ENCODE data around the gene MAPKAPK5.
"Not testable (repeated sequence)": the region's sequence is repeated elsewhere in the genome, so short reads cannot be mapped to it uniquely, and the experiment has no call there.

The MAPKAPK5 gene

DNA sequence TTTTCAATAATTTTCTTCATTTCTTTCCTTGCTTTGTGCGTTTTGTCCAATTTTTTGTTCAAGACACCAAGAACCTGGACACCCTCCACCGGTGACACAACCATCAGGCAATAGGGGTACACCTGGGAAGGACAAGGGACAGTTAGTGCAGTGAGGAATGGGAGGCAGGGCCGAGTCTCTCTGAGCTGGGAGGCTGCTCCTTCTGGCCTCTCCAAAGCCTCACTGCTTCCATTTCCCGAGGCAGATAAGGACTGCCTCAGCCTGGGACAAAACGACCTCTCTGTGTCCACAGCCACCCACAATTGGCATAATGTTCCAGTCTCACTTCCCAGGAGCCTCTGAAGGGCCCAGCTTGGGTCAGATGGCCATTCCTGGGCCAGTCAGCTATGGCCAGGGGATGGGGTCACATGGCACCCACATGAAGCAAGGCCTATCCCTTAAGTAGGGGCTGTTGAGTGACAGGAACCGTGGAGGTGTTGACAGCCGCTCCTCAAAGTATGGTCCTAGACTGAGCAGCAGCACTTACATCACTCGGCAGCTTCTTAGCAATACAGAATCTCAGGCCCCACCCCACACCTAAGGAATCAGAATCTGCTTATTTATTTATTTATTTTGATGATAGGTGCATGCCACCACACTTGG lies 13.6 kb upstream of the MAPKAPK5 start:
- no peak for DNase-seq (ENCODE audit: low spot score)

DNA sequence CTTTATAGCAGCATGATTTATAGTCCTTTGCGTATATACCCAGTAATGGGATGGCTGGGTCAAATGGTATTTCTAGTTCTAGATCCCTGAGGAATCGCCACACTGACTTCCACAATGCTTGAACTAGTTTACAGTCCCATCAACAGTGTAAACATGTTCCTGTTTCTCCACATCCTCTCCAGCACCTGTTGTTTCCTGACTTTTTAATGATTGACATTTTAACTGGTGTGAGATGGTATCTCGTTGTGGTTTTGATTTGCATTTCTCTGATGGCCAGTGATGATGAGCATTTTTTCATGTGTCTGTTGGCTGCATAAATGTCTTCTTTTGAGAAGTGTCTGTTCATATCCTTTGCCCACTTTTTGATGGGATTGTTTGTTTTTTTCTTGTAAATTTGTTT lies 12.4 kb upstream of the MAPKAPK5 start:
- not testable (repeated sequence) for DNase-seq (ENCODE audit: low spot score)

- not testable (repeated sequence) for DNase-seq (ENCODE audit: low spot score)
Measured at GRCh38 chr12:111834740-111835386, 7.2 kb upstream of the MAPKAPK5 start.

DNA sequence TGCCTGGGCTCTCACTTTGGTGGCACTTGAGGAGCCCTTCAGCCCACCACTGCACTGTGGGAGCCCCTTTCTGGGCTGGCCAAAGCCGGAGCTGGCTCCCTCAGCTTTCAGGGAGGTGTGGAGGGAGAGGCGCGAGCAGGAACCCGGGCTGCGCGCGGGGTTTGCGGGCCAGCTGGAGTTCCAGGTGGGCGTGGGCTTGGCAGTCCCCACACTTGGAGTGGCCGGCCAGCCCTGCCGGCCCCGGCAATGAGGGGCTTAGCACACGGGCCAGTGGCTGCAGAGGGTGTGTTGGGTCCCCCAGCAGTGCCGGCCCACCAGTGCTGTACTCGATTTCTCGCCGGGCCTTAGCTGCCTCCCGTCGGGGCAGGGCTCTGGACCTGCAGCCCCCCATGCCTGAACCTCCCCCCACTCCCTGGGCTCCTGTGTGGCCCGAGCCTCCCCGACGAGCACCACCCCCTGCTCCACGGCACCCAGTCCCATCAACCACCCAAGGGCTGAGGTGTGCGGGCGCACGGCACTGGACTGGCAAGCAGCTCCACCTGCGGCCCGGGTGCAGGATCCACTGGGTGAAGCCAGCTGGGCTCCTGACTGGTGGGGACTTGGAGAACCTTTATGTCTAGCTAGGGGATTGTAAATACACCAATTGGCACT lies 6.4 kb upstream of the MAPKAPK5 start:
- not testable (repeated sequence) for DNase-seq (ENCODE audit: low spot score)

DNA sequence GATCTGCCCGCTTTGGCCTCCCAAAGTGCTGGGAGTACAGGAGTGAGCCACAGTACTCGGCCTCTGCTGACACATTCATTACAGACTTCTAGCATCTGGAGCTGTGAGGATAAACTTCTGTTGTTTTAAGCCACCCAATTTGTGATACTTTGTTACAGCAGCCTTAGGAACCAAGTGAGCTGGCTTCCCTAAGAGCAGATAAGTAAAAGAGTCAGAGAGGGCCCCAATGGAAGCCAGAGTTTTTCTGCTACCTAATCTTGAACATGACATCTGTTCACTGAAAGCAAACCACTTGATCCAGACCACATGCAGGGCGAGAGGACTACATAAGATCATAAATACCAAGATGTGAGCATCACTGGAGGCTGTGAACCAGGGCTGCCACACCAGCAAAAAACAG lies 3.7 kb upstream of the MAPKAPK5 start:
- DNase-seq (ENCODE audit: low spot score), result no peak

GRCh38 chr12:111840807-111841206 lies 1.2 kb upstream of the MAPKAPK5 start:
- DNase-seq (ENCODE audit: low spot score), result no peak

DNA sequence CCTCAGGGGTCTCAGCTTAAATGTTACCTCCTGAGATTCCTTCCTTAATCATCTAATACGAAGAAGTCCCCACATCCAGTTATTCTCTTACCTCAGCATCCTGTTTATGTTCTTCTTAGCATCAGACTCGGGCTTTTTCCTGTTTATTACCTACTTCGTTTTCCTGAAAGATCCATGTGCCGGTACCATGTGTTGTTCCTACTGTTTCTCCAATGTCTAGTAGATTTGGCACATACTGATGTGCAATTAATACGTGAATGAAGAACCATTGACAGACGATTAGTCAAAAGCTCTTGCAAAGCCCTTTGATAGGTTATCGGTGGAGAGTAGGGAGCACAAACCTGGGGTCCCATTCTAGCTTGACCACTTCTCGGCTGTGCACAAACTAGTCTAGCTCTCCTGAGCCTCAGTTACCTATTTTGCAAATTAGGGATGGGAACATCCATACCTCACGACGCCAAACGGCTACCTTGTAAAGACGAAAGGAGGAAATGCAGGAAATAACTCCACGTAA lies 735 bp upstream of the MAPKAPK5 start:
- DNase-seq (ENCODE audit: low spot score), result no peak

DNA sequence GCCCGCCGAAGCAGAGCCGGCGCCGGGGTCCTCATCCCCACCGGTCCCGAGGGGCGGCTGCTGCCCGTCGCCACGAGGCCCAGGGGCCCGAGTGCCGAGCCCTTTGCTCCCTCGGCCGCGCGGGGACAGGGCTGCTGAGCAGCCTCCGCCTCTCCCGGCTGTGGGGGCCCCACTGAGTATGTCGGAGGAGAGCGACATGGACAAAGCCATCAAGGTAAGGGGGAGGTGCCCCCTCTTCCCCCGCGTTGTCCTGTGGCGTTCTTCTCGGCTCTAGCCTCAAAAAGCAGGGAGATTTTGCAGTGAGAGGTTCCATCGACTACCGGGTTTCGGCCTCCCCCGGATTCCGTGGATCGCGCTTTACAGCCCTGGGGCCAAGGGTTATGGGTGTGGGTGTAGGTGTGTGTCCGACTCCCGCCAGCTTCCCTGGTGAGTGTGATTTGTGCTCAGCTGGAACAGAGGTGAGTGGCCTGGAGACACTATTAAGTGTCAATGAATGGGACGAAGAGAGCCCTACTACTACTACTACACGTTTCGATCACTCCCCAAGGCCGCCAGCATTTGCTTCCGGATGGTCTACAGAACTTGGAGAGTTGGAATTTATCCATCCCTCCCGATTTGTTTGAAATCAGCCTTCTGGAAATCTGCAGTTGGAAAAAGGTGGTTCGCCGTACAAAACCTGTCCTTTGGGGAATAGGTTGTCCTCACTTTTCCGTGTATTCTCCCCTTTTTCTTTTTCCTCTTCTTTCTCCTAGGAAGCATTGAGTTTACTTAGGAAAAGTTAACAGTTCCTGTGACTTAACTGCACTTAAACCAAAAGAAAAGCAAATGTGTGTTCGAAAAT lies 748 bp downstream of the MAPKAPK5 start:
- peak; percentile 7 for DNase-seq (ENCODE audit: low spot score)

- no peak for DNase-seq (ENCODE audit: low spot score)
Measured at GRCh38 chr12:111846016-111846415, 4.0 kb downstream of the MAPKAPK5 start.

DNA sequence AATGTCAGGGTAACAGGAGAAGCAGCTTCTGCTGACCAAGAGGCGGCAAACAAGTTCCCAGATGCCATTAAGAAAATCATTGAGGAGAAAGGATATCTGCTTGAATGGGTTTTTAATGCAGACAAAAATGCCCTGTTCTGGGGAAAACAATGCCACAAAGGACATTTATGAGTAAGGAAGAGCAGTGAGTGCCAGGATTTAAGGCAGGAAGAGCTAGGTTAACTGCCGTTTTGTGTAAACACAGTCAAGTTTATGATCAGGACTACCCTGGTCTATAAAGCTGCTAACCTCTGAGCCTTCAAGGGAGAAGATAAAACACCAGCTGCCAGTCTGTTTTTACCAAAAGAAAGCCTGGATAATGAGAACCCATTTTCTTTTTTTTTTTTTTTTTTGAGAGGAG lies 8.5 kb downstream of the MAPKAPK5 start:
- no peak for DNase-seq (ENCODE audit: low spot score)

GRCh38 chr12:111858186-111858585 lies 16.2 kb downstream of the MAPKAPK5 start:
- no peak for DNase-seq (ENCODE audit: low spot score)

- DNase-seq (ENCODE audit: low spot score), result no peak
Measured at GRCh38 chr12:111858778-111859177, 16.8 kb downstream of the MAPKAPK5 start.

DNA sequence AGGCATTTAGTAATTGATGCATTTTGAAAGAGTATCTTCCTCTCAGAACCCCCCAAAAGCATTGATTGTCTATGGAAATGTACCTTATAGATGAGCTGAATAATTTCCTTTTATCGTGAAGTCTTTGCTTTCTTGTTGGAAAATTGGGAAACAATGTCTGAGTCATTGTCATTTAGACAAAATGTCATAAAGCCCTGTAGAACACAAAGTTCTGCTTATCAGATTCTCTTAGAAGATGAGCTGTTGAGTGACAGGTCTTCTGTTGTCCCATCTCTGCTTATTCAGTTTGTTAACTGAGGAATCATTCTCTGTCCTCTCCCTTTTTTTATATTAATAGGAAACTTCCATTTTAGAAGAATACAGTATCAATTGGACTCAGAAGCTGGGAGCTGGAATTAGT lies 22.9 kb downstream of the MAPKAPK5 start:
- no peak for DNase-seq (ENCODE audit: low spot score)

DNA sequence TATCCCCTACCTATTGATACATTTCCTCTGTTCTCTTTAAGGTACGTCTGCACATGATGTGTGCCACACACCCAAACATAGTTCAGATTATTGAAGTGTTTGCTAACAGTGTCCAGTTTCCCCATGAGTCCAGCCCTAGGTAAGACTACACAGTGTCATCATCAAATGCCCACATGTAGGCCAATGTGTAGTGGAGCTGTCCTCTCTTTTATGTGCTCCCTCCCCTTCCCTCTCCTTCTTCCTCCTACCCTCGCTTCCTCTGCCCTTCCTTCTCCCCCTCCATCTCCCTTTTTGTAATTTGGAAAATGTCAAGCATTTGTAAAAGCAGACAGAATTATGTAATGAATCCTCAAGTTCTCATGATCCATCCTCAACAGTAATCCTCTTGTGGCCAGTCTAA lies 25.5 kb downstream of the MAPKAPK5 start:
- DNase-seq (ENCODE audit: low spot score), result no peak

- no peak for DNase-seq (ENCODE audit: low spot score)
Measured at GRCh38 chr12:111868676-111869588, 26.9 kb downstream of the MAPKAPK5 start.

- no peak for DNase-seq (ENCODE audit: low spot score)
Measured at GRCh38 chr12:111869671-111870070, 27.6 kb downstream of the MAPKAPK5 start.

DNA sequence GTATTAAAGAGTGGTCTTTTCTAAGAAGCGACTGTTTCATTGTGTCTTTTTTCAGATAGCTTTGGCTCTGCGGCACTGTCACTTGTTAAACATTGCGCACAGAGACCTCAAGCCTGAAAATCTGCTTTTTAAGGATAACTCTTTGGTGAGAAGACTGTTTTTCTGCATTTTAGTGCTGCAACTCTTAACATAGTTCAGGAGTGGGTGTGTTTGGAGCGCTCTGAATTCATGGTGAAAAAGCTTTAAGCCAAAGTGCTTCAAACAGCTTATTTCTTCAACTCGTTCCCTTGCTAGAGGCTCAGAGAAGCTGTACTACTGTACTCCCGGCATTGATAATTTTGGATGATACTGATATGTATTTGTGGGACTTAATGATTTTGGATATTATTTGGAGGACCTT lies 28.2 kb downstream of the MAPKAPK5 start:
- DNase-seq (ENCODE audit: low spot score), result no peak

DNA sequence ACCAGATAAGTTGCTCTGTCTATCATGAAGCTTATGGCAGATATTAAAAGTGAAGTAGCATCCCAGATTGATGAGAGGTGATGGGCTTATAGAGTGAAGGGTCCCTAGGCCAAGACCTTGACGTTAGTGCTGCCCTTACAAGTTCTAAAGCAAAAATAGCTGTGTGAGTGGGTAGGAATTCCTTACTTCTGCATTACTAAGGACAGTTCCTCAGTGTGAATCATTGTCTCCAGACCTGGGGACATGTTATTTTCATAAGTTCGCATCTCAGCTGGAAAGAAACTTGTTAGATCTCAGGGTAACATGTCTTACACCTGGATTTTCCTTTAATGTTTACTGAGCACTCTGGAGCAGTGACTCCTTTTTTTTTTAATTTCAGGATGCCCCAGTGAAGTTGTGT lies 28.7 kb downstream of the MAPKAPK5 start:
- DNase-seq (ENCODE audit: low spot score), result no peak

DNA sequence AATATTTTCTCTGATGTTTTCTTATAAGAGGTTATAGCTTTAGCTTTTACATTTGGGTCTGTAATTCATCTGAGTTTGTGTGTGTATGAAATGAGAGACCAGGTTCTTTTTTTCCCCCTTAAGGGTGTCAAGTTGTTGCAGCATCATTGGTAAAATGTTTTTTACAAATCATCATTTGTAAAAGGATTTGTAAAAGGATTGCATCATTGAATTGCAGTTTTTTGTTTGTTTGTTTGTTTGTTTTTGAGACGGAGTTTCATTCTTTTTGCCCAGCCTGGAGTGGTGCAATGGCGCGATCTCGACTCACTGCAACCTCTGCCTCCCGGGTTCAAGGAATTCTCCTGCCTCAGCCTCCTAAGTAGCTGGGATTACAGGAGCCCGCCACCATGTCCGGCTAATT lies 31.1 kb downstream of the MAPKAPK5 start:
- DNase-seq (ENCODE audit: low spot score), result no peak

DNA sequence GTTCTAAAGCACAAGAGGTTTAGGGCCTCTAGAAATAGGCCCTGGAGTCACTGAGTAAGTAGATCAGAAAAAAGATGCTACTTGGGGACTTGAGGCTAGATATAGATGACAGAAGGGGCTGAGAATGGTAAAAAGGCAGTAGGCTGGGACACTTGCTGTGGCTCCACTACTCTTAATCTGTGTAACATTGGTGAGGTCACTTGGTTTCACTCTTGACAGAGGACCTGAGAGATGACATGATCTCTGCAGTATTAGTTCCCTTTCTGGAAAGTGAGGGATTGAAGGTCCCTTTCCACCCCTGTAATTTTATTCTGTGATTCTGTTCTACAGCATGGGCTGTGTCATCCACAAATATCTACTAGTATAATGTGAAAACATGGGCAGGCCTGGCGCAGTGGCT lies 39.7 kb downstream of the MAPKAPK5 start:
- no peak for DNase-seq (ENCODE audit: low spot score)

All from CD4-positive, alpha-beta T cell treated with Interleukin-6 at 100 ng/mL for 8 hours (primary cell).